AG09319 (cell line): ENCODE data around the gene IRF8.

Experiments used
- DNase-seq: peaks from one replicate; pipeline ENCODE4 v3.0.0-alpha.2; 2010; ENCODE audit warnings: low read depth; ENCODE audit errors: extremely low read depth
- TF ChIP-seq, protein P1 (sequence below): IDR thresholded peaks from 2 replicates; pipeline ENCODE4 v1.5.1; 2011; ENCODE audit warnings: low read depth, mild to moderate bottlenecking, inconsistent platforms, low read length, moderate library complexity

The IRF8 gene

DNA sequence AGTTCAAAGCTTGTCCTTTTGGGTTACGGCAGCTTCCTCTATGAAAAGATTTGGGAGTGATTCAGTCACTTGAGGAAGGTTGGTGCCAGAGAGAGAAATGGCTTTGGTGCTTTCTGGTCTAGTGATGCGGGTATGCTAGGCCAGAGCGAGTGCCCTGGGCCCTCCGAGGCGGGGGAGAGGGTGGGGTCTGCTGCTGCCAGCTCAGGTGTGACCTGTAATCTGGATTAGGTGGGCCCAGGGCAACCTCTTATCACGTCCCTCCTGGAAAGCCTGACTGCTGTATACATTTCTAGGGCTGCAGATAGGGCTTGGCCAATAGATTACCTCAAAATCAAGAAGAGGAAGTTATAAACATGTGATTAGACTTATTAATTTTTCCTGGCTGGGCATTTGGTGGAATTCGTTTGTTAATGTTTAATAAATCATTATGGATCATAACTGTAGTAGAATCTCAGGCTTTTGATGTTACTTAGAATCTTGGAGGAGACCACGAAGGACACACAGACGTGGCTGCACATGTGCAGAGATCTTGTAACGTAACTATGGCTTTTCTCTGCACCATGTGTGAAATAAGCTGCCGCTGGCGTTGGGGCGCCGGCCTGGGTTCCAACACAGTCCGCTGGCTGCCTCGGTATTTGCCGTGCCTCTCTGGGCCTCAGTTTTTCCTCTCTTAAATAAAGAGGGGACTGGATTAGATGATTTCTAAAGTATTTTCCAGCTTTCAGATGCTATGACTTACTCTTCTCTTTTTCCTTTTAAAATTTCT is 1.2 kb downstream of the IRF8 start:
- TF ChIP-seq, protein P1, sequence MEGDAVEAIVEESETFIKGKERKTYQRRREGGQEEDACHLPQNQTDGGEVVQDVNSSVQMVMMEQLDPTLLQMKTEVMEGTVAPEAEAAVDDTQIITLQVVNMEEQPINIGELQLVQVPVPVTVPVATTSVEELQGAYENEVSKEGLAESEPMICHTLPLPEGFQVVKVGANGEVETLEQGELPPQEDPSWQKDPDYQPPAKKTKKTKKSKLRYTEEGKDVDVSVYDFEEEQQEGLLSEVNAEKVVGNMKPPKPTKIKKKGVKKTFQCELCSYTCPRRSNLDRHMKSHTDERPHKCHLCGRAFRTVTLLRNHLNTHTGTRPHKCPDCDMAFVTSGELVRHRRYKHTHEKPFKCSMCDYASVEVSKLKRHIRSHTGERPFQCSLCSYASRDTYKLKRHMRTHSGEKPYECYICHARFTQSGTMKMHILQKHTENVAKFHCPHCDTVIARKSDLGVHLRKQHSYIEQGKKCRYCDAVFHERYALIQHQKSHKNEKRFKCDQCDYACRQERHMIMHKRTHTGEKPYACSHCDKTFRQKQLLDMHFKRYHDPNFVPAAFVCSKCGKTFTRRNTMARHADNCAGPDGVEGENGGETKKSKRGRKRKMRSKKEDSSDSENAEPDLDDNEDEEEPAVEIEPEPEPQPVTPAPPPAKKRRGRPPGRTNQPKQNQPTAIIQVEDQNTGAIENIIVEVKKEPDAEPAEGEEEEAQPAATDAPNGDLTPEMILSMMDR = no peak
- DNase-seq = no peak

DNA sequence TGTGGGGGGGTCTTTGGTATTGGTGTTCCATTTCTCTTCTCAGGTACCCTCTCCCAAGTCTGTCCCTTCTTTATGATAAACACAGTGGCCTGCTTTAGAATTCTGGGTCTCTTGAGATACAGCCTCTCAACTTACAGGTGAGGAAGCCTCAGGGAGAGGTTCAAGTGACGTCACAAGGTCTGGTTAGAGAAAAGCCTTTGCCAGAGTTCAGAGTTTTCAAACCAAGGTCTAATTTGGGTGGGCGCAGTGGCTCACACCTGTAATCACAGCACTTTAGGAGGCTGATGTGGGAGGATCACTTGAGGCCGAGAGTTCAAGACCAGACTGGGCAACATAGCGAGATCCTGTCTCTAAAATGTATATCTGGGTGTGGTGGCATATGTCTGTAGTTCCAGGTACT is 2.1 kb downstream of the IRF8 start:
- TF ChIP-seq, protein P1 = no peak
- no peak for DNase-seq

DNA sequence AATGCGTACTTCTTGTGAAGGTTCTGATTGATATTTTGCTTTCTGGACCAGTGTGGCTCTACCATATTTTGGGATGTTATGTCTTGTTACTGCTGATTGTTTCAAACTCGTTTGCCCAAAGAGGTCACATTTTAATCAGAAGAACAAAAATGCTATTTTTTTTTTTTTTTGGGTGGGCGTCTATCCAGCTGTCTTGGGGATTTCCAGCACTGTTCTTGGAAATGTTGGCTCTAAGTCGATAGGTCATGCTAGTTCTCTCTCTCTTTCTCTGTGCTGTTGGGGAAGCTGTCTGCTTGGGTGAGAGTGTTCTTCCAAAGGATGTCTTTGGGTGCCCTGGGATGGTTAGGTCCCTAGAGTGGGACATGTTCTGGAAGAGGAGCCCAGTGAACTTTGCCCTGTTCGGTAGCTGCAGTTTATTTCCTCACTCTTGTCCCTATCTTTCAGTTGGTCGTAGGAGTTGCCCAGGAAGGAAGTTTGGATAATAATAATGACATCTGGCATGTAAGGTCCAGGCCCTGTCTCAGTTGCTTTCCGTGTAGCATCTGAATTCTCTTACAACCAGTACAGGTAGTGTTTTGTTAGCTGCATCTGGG is 2.9 kb downstream of the IRF8 start:
- DNase-seq = no peak

DNA sequence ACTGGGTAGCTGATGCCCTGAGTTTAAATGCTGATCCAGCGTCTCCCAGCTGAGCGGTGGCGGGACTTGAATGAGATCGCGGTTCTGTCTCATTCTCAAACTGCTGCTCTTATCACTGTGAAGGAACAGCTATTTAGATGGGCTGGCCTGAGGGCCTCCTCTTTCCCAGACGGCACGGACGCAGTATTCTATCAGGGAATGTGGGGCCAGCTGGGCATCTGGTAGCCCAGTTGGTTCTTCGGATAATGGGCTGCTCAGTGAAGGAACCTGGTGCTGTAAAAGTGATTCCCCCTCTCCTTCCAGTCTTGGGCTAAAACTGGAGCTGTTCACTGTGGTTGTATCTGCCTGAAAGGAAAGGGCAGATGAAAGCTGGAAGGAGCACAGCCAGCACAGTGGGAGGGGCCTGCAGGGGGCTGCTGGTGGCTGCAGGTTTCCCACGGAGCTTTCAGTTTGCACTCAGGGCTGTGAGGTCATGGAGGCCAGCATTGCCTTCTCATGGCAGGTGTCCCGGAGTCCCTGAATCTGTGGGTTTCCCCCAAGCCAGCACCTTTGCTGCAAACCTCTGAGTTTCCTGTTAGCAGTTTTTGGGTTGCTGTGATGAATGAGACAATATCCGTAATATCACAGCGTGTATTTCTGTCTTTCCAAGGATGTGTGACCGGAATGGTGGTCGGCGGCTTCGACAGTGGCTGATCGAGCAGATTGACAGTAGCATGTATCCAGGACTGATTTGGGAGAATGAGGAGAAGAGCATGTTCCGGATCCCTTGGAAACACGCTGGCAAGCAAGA is 3.6 kb downstream of the IRF8 start:
- DNase-seq = no peak
- TF ChIP-seq, protein P1 = no peak

More for the DNA sequence above, 2.9 kb downstream of the IRF8 start:
- TF ChIP-seq, protein P1 = no peak

DNA sequence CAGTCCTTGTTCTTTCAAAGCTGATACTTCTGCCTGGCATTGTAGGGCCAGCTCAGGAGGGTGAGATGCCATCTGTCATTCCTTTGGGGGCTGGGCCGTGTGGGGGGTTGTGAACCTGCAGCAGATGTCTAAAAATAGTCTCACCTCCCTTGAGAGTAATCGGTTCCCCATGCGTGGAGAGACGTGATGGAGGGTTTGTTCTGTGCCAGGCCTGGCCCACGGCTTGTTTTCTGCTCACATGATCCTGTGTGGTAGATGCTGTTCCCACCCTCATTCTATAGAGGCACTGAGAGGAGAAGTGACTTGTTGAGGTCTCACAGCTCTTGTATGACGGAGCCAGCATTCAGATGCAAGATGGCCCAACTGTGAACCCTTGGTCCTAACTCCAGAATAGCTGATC is 4.6 kb downstream of the IRF8 start:
- no peak for DNase-seq
- TF ChIP-seq, protein P1 = no peak

DNA sequence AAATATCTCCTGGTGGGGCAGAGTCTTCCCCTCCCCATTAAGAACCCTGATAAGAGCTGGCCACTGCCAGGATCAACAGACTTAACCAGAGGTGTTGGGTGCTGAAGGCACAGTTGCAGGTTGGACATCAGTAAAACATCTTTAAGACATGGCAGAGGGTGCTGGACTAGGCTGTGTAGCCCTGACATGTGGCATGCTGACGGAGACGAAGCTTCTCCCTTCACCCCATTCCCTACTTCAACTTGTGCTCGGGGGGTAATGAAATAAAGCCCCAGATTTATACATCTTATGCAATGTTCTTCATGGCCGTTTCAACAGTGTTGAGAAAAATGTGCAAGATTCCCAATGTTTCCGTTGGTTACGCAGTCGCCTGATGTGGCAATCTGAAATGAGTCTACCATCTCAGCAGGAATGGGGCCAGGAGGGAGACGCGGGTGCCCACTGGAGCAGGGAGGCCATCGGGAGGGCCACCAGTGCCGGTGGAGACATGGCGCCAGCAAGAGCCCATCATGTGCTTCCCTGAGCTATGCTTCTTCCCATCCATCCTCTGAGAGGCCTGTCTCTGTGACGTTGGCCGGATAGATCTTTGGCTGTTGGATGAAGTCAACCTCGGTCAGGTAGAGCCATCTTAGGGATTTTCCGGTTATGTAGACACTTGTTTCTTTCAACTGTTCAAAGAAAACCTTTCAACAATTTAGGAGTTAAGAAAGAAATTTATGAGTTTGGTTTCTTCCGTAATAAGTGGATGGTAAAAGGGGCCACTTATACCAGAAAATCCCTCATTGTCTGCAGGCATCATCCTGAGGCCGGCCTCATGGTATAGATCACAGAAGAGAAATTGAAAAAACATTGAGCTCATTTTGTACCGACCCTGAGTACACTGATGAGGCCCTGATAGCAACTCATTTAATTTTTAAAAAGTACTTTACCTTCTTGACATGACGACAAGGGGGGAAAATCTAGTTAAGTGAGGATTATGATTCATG is 6.4 kb downstream of the IRF8 start:
- TF ChIP-seq, protein P1 = no peak
- DNase-seq = no peak
